ENCODE data around the gene ABCA13. TPM values are rescaled to one million over a fixed set of nuclear protein-coding genes. Genes with fewer than 3 reads are reported as not detected.

ABCA13 gene
- total RNA-seq, 1 experiment from 2014 or later: 0.76 TPM

GRCh38 chr7:48217266-48217665 lies 46.0 kb downstream of the ABCA13 start:
- no peak for DNase-seq
- no peaks in the 10 kb centered on the region for H3K9me3 ChIP-seq (ENCODE audit: insufficient read depth, low read depth)
- TF ChIP-seq EZH2 (IDR thresholded peaks at IDR 0.05; ENCODE audit: low read depth) (no peak), CTCF (conservative IDR thresholded peaks at IDR 0.05) (no peak)
- H3K79me2 ChIP-seq (ENCODE audit: low read depth): no peaks in the 10 kb centered on the region
- no peak overlapping the region for H3K27ac ChIP-seq
- H4K20me1 ChIP-seq (ENCODE audit: insufficient read depth): no peaks in the 10 kb centered on the region
- no peak overlapping the region for H3K4me2 ChIP-seq
- H3K27me3 ChIP-seq (ENCODE audit: insufficient read depth, low read depth): peaks cover 4% of the 10 kb centered on the region
- no peaks in the 10 kb centered on the region; the same call in 1 of the 2 replicates for H3K9me2 ChIP-seq (ENCODE audit: insufficient read depth)
- CTCF ChIA-PET: no interaction called here
- H2AFZ ChIP-seq: no peak overlapping the region
- no peak overlapping the region for H3K4me3 ChIP-seq
- H3F3A ChIP-seq (ENCODE audit: insufficient read depth, low read depth): no peaks in the 10 kb centered on the region
- no peaks in the 10 kb centered on the region for H3K4me1 ChIP-seq (replicated peaks; ENCODE audit: insufficient read depth)
- no peaks in the 10 kb centered on the region for H3K36me3 ChIP-seq (ENCODE audit: low read depth)
- POLR2A ChIA-PET (ENCODE audit: unreplicated experiment): no interaction called here
- BruUV-seq (replicated peaks): no TSS peak
- intact Hi-C loops (cut with micrococcal nuclease; ENCODE audit: unreplicated experiment): no loop called here

- POLR2A ChIA-PET (ENCODE audit: unreplicated experiment): interaction anchor here (0.6 kb wide), 1 partner anchor 537 kb away, joined by 6 read pairs; no protein-coding TSS in a partner anchor
- Histone ChIP-seq H3K4me2 (no peak overlapping the region), H3K9me3 (ENCODE audit: insufficient read depth, low read depth) (no peaks in the 10 kb centered on the region), H4K20me1 (ENCODE audit: insufficient read depth) (no peaks in the 10 kb centered on the region), H3K4me3 (no peak overlapping the region), H3K79me2 (ENCODE audit: low read depth) (no peaks in the 10 kb centered on the region), H3K9me2 (ENCODE audit: insufficient read depth) (no peaks in the 10 kb centered on the region; the same call in 1 of the 2 replicates), H3K4me1 (replicated peaks; ENCODE audit: insufficient read depth) (no peaks in the 10 kb centered on the region), H3F3A (ENCODE audit: insufficient read depth, low read depth) (no peaks in the 10 kb centered on the region), H3K36me3 (ENCODE audit: low read depth) (no peaks in the 10 kb centered on the region), H2AFZ (no peak overlapping the region), H3K27me3 (ENCODE audit: insufficient read depth, low read depth) (peaks cover 4% of the 10 kb centered on the region), H3K27ac (no peak overlapping the region)
- no TSS peak for BruUV-seq (replicated peaks)
- no peak for DNase-seq
- CTCF ChIA-PET: no interaction called here
- TF ChIP-seq EZH2 (IDR thresholded peaks at IDR 0.05; ENCODE audit: low read depth): no peak
- no peak for TF ChIP-seq CTCF (conservative IDR thresholded peaks at IDR 0.05)
- intact Hi-C loops (cut with micrococcal nuclease; ENCODE audit: unreplicated experiment): no loop called here
Measured at GRCh38 chr7:48217753-48218152, 46.5 kb downstream of the ABCA13 start.

- Histone ChIP-seq H3K79me2 (ENCODE audit: low read depth) (no peaks in the 10 kb centered on the region), H3K27me3 (ENCODE audit: insufficient read depth, low read depth) (peaks cover 18% of the 10 kb centered on the region; the same call in 1 of the 2 replicates), H3K9me2 (ENCODE audit: insufficient read depth) (no peaks in the 10 kb centered on the region), H2AFZ (no peak overlapping the region), H3K27ac (no peak overlapping the region), H3K4me3 (no peak overlapping the region), H3F3A (ENCODE audit: insufficient read depth, low read depth) (no peaks in the 10 kb centered on the region), H3K36me3 (ENCODE audit: low read depth) (no peaks in the 10 kb centered on the region), H3K4me2 (no peak overlapping the region), H3K9me3 (ENCODE audit: insufficient read depth, low read depth) (no peaks in the 10 kb centered on the region), H4K20me1 (ENCODE audit: insufficient read depth) (no peaks in the 10 kb centered on the region), H3K4me1 (replicated peaks; ENCODE audit: insufficient read depth) (no peaks in the 10 kb centered on the region)
- no peak for DNase-seq
- BruUV-seq (replicated peaks): no TSS peak
- TF ChIP-seq CTCF (conservative IDR thresholded peaks at IDR 0.05) (no peak), EZH2 (IDR thresholded peaks at IDR 0.05; ENCODE audit: low read depth) (no peak)
- ChIA-PET CTCF (no interaction called here), POLR2A (ENCODE audit: unreplicated experiment) (no interaction called here)
- intact Hi-C loops (cut with micrococcal nuclease; ENCODE audit: unreplicated experiment): no loop called here
Measured at GRCh38 chr7:48224042-48224441, 52.8 kb downstream of the ABCA13 start.

Data from PC-9 (cell line).